GM10266 (cell line): Measurements from ENCODE around the gene CHAF1A.

Source experiments
- DNase-seq: peaks from one replicate; pipeline ENCODE4 v3.0.0; 2012; ENCODE audit errors: extremely low spot score
- CTCF ChIP-seq: IDR thresholded peaks from 2 replicates; pipeline ENCODE4 v1.5.1; 2012; ENCODE audit warnings: mild to moderate bottlenecking, low read depth; ENCODE audit not compliant: control insufficient read depth, insufficient read depth; ENCODE audit errors: missing control alignments

The CHAF1A gene

GRCh38 chr19:4367781-4368127 lies 34.7 kb upstream of the CHAF1A start:
- no peak for TF ChIP-seq CTCF
- DNase-seq, result no peak

DNA sequence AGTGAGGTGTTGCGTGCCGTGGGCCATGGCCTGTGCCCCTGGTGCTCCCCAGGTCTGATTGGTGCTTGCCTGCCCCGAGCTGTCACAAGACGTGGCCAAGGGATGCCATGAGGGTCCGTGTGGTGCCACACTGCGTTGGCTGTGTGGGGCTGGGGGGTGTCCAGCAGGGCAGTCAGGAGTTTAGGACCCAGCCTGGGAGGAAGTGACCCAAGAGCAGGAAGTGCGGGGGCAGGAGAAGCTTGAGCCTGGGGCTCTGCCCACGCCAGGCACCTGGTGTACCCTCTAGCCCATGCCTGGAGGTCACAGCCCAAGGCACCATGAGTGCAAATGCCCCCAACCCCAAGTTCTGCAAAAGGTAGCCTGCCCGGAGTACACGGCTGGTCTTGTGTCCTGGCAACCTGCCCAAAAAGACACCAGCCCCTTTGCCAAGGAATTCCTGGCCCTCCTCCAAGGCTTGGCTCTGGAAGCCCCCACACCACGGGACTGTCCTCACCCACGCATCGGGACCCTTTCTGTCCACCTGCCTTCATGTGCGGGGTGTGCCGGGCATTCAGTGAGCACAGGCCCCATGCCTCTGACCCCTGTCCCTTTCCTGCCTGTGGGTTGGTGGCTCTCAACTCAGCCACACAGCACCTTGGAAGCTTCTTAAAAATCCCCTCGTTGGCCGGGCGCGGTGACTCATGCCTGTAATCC lies 34.2 kb upstream of the CHAF1A start:
- DNase-seq, result no peak
- TF ChIP-seq CTCF, result no peak

GRCh38 chr19:4369109-4369887 lies 33.1 kb upstream of the CHAF1A start:
- DNase-seq, result peak; percentile 78

DNA sequence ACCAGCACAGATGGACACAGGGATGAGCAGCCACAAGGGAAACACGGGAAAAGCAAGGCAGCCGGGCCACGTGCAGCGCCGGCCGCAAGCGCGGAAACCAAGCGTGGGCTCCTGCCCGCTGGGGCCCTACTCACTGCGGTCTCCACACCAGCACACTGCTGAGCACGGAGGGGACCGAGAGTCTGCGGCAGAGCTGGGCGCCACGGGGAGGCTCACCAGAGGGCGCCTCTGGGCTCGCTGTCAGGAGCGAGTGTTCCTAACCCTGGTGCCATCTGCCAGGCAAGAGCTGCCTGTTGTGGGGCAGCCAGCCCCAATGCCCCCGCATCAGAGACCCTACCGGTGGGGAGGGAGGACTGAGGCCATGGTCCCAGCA lies 32.6 kb upstream of the CHAF1A start:
- TF ChIP-seq CTCF, result peak; percentile 62
- DNase-seq, result no peak

More at GRCh38 chr19:4369109-4369887, 33.1 kb upstream of the CHAF1A start:
- no peak for TF ChIP-seq CTCF

DNA sequence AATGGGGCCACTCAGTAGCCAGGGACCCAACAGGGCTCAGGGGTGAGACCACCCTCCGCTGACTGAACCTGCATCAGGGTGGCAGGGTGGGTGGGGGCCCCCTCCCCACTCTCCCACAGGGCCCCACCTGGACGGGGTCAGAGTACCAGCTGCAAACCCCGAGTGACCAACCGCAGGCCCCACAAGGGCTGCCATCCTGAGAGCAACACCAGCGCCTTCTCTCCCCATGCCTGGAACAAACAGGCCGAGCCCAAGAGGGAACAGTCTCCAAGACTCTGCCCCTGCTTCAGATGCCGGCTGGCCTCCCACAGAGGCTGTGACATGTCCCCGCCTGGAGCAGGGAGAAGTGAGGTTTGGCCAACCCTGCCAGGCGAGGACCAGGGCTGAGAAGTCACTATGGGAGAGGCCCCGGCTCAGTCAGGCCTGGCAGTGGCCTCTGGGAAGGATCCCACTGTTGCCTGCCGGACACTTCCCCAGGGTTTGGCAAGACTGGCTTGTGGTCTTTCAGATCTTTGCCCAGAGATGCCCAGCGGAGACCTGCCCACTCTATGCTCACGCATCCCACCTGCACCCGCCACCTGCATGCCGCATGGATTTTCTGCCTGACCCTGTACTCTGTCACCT lies 31.9 kb upstream of the CHAF1A start:
- TF ChIP-seq CTCF, result no peak

DNA sequence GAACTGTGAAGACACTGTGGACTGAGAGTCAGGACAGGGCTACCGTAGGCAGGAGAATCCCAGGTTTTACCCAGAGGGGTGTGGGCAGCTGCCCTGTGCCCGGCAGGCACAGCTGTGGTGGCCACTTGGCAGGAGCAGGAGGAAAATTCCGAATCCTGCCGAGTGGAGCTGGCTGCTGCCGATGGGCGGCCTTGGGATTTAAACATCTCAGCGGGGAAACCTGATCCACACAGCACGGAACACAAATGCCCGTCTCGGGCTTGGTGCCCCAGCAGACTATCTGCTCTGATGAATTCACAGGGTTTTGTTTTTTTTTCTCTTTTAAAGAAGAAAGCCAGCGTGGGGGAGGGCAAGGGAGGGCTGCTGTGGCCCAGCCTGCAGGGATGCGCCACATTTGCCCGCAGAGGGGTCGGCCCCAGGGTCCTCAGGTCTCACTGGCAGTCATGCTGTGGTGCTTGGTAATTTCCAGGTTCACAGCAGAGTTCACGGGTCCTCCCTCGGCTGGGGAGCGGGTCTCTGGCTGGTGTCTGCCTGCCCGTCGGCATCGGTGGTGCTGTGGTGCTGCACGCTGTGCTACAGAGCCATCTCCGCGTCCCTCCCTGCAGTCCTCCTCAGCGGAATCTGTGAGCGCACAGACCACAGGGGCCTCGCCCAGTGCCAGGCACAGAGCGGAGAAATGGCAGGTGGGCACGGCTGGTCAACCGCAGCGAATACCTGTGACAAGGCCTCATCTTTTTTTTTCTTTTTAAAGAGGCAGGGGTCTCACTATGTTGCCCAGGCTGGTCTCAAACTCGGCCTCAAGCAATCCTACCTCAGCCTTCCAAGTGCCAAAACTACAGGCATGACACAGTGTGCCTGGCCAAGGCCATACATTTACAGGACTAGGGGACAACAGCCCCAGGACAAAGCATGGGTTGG lies 30.9 kb upstream of the CHAF1A start:
- no peak for TF ChIP-seq CTCF
- DNase-seq, result no peak

More for the DNA sequence above, 31.9 kb upstream of the CHAF1A start:
- DNase-seq, result no peak
